GOT3 (cell line): ENCODE data around the gene TNFSF15.

Source experiments
- DNase-seq: peaks from one replicate; lab custom pipeline; 2025; ENCODE audit warnings: mixed read lengths; lab: John Stamatoyannopoulos, UW

The TNFSF15 gene

GRCh38 chr9:114789006-114789405 lies 16.8 kb downstream of the TNFSF15 start:
- no peak for DNase-seq

- no peak for DNase-seq
Measured at GRCh38 chr9:114787781-114788498, 17.9 kb downstream of the TNFSF15 start.

GRCh38 chr9:114787214-114787613 lies 18.6 kb downstream of the TNFSF15 start:
- no peak for DNase-seq

GRCh38 chr9:114785866-114786650 lies 19.8 kb downstream of the TNFSF15 start:
- no peak for DNase-seq

- no peak for DNase-seq
Measured at GRCh38 chr9:114784721-114785279, 21.0 kb downstream of the TNFSF15 start.

GRCh38 chr9:114782586-114782985 lies 23.3 kb downstream of the TNFSF15 start:
- DNase-seq: no peak

GRCh38 chr9:114779352-114779845 lies 26.4 kb downstream of the TNFSF15 start:
- DNase-seq: peak; percentile 8

- DNase-seq: no peak
Measured at GRCh38 chr9:114777821-114778609, 27.8 kb downstream of the TNFSF15 start.

GRCh38 chr9:114776683-114777399 lies 29.0 kb downstream of the TNFSF15 start:
- no peak for DNase-seq

GRCh38 chr9:114775981-114776380 lies 29.9 kb downstream of the TNFSF15 start:
- no peak for DNase-seq

GRCh38 chr9:114775121-114775520 lies 30.7 kb downstream of the TNFSF15 start:
- DNase-seq: no peak

- DNase-seq: no peak
Measured at GRCh38 chr9:114774524-114774923, 31.3 kb downstream of the TNFSF15 start.

GRCh38 chr9:114771889-114772288 lies 34.0 kb downstream of the TNFSF15 start:
- DNase-seq: no peak

- DNase-seq: no peak
Measured at GRCh38 chr9:114770991-114771390, 34.8 kb downstream of the TNFSF15 start.

GRCh38 chr9:114769624-114770023 lies 36.2 kb downstream of the TNFSF15 start:
- DNase-seq: no peak

GRCh38 chr9:114763220-114763619 lies 42.6 kb downstream of the TNFSF15 start:
- DNase-seq: no peak

GRCh38 chr9:114761523-114761922 lies 44.3 kb downstream of the TNFSF15 start:
- DNase-seq: no peak

GRCh38 chr9:114759512-114760341 lies 46.1 kb downstream of the TNFSF15 start:
- no peak for DNase-seq

- no peak for DNase-seq
Measured at GRCh38 chr9:114757984-114758383, 47.9 kb downstream of the TNFSF15 start.

GRCh38 chr9:114757395-114757794 lies 48.4 kb downstream of the TNFSF15 start:
- no peak for DNase-seq
